MM.1S (cell line): Measurements from ENCODE around the gene NEMP1.

ENCODE experiments used
- CTCF ChIP-seq: fragments of 300-600 bp; sonication (generic); IDR thresholded peaks from 2 replicates; pipeline ENCODE4 v1.5.1; 2016; ENCODE audit warnings: antibody characterized with exemption, low read length, mixed read lengths
- EZH2 ChIP-seq: fragments of 300-600 bp; sonication (generic); optimal IDR thresholded peaks from 2 replicates; pipeline ENCODE3; 2017; ENCODE audit warnings: low read depth, mild to moderate bottlenecking, antibody characterized with exemption, low read length, mixed read lengths

- TF ChIP-seq EZH2: no peak
- TF ChIP-seq CTCF: no peak
These were observed 2.3 kb upstream of the NEMP1 start for GRCh38 chr12:57080855-57081254.
